Right lobe of liver (tissue), 4 donors: Measurements from ENCODE around the gene EPHX1.

ENCODE experiments used
- CTCF ChIP-seq, 4 donors: fragments of 200-600 bp in 3 of 4; fragments of 450-650 bp in 1 of 4; IDR thresholded peaks; one replicate each; pipeline versions ENCODE4 v1.5.1 to v1.8.0; 2016 to 2022; ENCODE audit warnings: antibody characterized with exemption in 4 of 4, mild to moderate bottlenecking in 2 of 4
- POLR2A ChIP-seq: fragments of 450-650 bp; IDR thresholded peaks from one replicate; pipeline ENCODE4 v1.6.1; 2017; ENCODE audit warnings: antibody characterized with exemption, mild to moderate bottlenecking
- donor health status: DM: no; HTN: no; CAD: no.
- donor health status: DM: no; HTN: no; CAD: no.
- donor health status: DM: no; HTN: yes; CAD: no.

- TF ChIP-seq CTCF (IDR thresholded peaks at IDR 0.05) (no peak), POLR2A (no peak)
These were observed 38.1 kb upstream of the EPHX1 start for GRCh38 chr1:225771661-225772322.
